H7 (cell line): Measurements from ENCODE around the gene CSRNP2. TPM values are rescaled to one million over a fixed set of nuclear protein-coding genes. Genes with fewer than 3 reads are reported as not detected.
"Not testable (repeated sequence)": the region's sequence is repeated elsewhere in the genome, so short reads cannot be mapped to it uniquely, and the experiment has no call there.

Experiments
- DNase-seq: peaks from one replicate; pipeline ENCODE4 v3.0.0; 2012
- H3K27me3 ChIP-seq: 2 replicates; pipeline ENCODE4 v1.6.0; 2011; ENCODE audit warnings: mild to moderate bottlenecking, low read length; ENCODE audit not compliant: control insufficient read depth, insufficient read depth
- H3K36me3 ChIP-seq: replicated peaks from 2 replicates; pipeline ENCODE4 v1.5.1; 2011; ENCODE audit warnings: low read length; ENCODE audit not compliant: control insufficient read depth, insufficient read depth
- H3K4me3 ChIP-seq: 2 replicates; pipeline ENCODE4 v1.5.1; 2011; ENCODE audit warnings: low read depth, mild to moderate bottlenecking, control low read depth, low read length, moderate library complexity; ENCODE audit not compliant: insufficient read depth
- total RNA-seq: library from RNA; depleted of rRNA; stranded (reverse); fragments of >200 nt; shearing (Covaris generic); gene quantifications from 2 replicates; pipeline ENCODE4 v1.2.3, GENCODE V29; 2014

CSRNP2 gene
- total RNA-seq, 1 experiment from 2014 or later: 24.7 TPM

DNA sequence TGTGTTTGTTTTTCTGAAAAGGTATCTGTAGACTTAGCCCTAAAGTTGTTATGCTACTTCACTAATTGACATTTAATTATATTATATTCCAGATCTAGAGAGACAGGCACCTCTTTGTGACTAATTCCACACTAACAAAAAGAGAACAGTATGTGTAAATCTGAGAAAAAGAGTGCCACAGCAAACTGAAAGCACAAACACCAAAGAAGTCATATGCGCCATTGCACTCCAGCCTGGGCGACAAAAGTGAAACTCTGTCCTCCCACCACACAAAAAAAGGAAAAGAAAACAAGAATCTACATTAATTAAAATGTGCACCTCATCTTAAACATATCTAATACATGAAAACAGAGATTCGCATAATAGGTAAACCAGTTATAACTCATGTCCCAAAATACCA, 4.4 kb upstream of the CSRNP2 start:
- no peaks in the 10 kb centered on the region for H3K27me3 ChIP-seq
- no peaks in the 10 kb centered on the region; the same call in 1 of the 2 replicates for H3K36me3 ChIP-seq
- no peak for DNase-seq
- no peak overlapping the region for H3K4me3 ChIP-seq

DNA sequence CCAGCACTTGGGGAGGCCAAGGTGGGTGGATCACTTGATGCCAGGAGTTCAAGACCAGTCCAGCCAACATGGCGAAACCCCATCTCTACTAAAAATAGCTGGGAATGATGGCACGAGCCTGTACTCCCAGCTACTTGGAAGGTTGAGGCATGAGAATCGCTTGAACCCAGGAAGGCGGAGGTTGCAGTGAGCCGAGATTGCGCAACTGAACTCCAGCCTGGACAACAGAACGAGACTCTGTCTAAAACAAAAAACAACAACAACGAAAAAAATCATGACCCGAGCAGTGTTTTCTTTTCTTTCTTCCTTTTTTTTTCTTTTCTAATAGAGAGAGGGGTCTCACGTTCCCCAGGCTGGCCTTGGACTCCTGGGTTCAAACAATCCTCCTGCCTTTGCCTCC, 3.5 kb upstream of the CSRNP2 start:
- no peak for DNase-seq
- no peak overlapping the region for H3K4me3 ChIP-seq
- H3K27me3 ChIP-seq: no peaks in the 10 kb centered on the region
- H3K36me3 ChIP-seq: no peaks in the 10 kb centered on the region; the same call in 1 of the 2 replicates

DNA sequence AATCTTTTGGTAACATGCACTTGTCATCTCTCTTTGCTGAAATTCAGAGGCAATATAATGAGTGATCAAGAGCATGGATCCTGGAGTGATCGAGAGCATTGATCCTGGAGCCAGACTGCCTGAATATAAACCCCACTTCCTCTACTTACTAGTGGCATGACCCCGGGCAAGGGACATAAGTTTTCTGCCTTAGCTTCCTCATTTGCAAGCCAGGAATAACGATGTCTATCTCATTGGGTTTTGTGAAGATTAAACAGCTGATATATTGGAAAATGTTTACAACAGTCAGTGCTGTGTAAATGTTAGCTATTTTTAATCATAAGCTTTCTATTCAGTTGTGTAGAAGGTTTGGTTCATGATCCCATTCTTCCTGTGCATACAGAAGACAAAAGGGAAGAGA, 2.4 kb upstream of the CSRNP2 start:
- no peak for DNase-seq
- H3K27me3 ChIP-seq: no peaks in the 10 kb centered on the region
- no peaks in the 10 kb centered on the region for H3K36me3 ChIP-seq
- H3K4me3 ChIP-seq: no peak overlapping the region

DNA sequence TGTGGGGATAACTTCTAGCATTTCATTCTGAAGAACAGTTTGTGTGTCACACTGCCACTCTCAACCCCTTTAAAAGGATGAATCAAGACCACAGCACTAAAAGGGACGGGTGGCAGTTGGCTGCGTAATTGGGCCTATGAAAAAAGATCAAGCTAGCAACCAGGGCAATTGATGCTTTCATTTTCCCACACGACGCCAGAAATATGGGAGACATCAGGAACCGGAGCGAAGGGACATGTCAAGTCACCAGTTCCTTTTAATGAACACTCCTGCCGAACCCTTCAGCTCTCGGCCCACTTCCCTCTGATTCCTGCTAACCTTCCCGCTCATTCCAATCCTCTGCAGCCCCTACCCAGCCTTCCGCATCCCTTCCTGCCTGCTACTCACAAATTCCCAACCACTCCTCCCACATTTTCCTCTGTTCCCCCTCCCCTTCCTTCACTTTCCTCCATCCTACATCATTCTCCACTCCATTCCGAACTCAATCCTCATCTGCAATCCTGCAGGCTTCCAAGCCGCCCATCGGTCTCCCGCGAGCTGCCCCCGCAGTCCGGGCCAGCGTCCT, 753 bp downstream of the CSRNP2 start:
- Histone ChIP-seq H3K4me3 (peak overlapping the region; percentile 82), H3K36me3 (no peaks in the 10 kb centered on the region), H3K27me3 (no peaks in the 10 kb centered on the region)
- DNase-seq: no peak

DNA sequence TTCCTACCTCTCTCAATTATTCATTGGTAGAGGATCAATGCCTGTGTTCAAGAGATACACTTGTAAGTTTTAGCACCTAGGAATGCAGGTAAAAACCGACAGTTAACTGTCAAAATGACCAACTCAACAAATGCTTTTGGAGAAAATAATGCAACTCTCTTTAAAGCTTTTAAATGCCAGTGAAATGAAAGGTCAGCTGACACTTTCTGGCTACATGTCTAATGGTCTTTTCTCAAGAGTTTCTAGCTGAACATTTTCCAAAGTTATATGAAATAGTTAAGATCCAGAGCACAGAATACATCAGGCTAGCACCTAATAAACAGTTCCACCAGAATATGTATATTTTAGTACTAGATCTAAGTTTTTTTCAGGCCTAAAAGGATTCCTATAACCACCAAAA, 2.0 kb downstream of the CSRNP2 start:
- no peak overlapping the region for H3K4me3 ChIP-seq
- no peaks in the 10 kb centered on the region; the same call in 1 of the 2 replicates for H3K36me3 ChIP-seq
- no peaks in the 10 kb centered on the region for H3K27me3 ChIP-seq
- DNase-seq: no peak

DNA sequence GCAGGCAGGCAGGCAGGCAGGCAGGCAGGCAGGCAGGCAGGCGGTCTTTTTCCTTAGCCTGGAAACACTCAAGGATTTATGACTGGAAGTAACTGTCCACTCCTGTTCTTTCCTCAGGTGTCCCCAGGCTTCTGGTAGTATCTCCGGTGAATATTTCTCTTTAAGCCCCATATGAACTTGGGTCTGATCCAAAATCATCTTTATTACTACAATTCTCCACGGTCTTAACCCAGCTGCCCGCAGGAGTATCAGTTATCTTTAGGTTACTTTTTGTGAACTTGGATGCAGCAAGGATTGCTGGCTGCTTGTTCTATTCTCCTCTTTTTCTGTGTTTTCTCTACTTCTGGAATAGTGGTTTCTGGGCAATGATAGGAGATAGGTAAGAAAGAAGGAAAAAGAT, 3.3 kb downstream of the CSRNP2 start:
- Histone ChIP-seq H3K27me3 (no peaks in the 10 kb centered on the region), H3K4me3 (no peak overlapping the region), H3K36me3 (peaks cover 2% of the 10 kb centered on the region)
- DNase-seq: no peak

DNA sequence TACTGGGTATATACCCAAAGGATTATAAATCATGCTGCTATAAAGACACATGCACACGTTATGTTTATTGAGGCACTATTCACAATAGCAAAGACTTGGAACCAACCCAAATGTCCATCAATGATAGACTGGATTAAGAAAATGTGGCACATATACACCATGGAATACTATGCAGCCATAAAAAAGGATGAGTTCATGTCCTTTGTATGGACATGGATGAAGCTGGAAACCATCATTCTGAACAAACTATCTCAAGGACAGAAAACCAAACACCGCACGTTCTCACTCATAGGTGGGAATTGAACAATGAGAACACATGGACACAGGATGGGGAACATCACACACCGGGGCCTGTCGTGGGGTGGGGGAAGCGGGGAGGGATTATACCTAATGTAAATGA, 4.5 kb downstream of the CSRNP2 start:
- not testable (repeated sequence) for DNase-seq, H3K27me3 ChIP-seq, H3K36me3 ChIP-seq, H3K4me3 ChIP-seq

DNA sequence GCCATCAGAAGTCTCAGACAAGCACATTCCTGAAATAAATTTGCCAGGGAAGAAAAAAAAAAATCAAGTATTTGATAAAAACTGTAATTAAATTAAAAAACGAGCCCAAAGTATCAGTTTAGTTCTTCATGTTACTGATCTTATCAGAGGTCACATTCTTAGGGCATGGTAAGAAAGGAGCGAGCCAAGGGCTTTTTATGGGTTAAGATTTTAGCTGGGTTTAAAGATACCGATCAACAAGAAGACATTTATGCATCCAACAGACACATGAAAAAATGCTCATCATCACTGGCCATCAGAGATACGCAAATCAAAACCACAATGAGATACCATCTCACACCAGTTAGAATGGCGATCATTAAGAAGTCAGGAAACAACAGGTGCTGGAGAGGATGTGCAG, 5.0 kb downstream of the CSRNP2 start:
- not testable (repeated sequence) for H3K36me3 ChIP-seq, H3K4me3 ChIP-seq, DNase-seq, H3K27me3 ChIP-seq

DNA sequence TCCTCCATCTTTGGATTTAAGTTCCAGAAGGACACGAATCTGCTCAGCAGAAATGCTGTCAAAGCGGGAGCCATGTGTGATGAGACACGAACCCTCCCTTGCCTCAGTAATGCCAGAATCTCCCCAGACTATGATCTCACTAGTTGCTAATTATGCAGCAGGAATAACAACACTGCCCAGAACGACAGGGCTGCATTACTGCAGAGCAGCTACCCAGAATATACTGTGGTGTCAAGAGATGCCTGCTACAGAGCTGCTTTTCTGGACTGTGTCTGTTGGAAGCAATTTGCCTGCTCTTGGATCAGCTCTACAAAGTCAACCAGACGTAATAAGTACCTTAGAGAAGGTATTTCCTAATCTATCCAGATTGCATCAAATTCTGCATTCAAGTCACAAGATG, 5.5 kb downstream of the CSRNP2 start:
- Histone ChIP-seq H3K27me3 (no peaks in the 10 kb centered on the region), H3K4me3 (no peak overlapping the region), H3K36me3 (peaks cover 6% of the 10 kb centered on the region)
- DNase-seq: no peak

DNA sequence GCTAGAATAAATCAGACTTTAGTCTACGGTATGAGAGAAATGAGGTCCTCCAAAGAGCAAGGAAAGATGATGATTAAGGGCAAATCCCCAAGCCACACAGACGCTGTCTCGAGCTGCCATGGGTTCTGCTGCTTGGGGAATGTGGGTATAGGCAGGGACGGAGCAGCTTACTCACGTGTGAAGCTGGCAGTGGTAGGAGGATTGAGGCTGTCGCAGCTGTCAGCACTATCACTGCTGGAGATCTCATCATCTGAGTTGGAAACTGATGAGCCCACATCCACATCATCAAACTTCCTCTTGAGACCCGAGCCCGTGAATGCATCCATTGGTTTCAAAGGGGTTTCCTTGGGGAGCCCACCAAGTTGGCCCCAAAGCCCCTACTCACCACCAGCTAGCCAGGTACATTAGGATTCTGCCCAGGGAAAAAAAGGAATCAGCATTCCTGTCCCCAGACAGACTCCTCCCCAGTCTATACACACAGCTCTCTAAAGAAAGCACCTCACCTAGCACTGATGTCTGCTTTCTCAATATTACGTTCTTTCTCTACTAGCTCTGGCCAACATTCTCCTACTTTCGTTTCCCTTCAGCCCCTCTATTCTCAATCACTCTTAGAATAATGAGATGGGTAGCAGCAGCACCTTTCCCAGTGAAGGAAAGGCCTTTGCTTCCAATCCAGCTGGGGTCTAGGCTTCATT, 7.0 kb downstream of the CSRNP2 start:
- no peak for DNase-seq
- Histone ChIP-seq H3K36me3 (peaks cover 16% of the 10 kb centered on the region), H3K27me3 (no peaks in the 10 kb centered on the region), H3K4me3 (no peak overlapping the region)

DNA sequence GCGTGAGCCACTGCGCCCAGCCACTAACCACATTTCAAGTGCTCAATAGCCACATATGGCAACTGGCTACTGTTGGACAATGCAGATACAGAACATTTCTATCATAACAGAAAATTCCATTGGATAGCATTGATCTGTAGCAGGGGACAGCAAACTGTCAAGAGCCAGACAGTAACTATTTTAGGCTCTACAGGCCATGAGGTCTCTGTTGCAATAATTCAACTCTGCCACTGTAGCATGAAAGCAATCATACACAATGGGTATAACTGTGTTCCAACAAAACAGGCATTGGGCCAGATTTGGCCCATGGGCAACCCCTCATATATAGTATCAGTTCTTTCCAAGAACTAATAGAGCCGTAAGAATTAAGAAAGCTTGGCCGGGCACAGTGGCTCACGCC, 8.0 kb downstream of the CSRNP2 start:
- H3K36me3 ChIP-seq: peaks cover 16% of the 10 kb centered on the region
- H3K27me3 ChIP-seq: no peaks in the 10 kb centered on the region
- no peak for DNase-seq
- H3K4me3 ChIP-seq: no peak overlapping the region

DNA sequence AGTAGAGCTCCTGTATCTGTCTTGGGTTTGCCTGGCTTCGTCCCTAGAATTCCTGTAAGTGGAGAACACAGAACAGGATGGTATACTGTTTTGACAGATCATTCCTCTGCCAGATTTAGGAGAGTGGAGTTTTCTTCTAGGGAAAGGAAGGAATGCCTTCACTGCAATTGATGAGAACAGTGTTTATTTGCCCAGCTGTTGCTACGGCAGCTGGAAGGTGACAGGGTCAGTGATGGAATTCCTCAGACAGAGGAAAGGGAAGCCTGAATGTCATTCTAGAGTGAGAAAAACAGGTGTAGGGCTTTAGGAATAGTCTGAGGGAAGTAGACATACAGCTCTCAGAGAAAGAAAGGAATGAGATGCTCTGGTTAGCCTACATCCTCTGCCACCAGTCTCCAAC, 11.7 kb downstream of the CSRNP2 start:
- no peak for DNase-seq
- Histone ChIP-seq H3K27me3 (no peaks in the 10 kb centered on the region), H3K36me3 (peaks cover 30% of the 10 kb centered on the region), H3K4me3 (no peak overlapping the region)

DNA sequence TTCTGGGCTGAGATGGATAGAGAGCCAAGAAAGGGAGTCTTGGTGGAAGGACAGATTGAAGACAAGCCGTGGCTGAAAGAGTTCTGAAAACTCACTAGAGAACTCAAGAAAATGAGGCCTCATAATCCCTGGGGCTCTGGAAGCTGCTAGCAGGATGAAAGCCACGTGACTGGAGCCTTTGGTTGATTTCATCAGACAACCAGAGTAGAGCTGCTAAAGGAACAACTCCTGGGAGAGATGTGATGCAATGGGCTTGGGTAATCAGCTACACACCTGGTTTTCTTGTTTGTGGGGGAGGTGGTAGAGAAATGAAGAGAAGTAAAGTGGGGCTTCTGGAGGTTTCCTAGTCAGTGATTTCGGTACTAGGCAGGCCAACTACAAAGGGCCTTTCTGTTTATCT, 13.4 kb downstream of the CSRNP2 start:
- Histone ChIP-seq H3K4me3 (no peak overlapping the region), H3K27me3 (no peaks in the 10 kb centered on the region), H3K36me3 (peaks cover 33% of the 10 kb centered on the region)
- DNase-seq: no peak

DNA sequence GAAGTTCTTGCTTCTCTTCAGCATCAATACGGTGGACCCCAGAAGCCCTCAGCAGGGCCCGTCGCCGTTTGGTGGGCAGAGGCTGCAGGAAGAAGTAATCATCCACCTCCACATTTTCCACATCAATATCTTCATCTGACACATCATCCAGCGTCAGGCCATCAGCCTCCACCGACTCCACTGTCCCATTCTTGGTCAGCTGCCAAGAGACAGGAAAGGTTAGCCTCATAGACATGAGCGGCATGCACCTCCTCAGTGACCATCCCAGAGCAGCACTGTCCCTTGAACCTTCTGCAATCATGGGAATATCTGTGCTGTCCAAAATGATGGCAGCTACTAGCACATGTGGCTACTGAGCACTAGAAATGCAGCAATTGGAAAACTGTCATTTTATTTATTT, 15.6 kb downstream of the CSRNP2 start:
- Histone ChIP-seq H3K4me3 (no peak overlapping the region), H3K36me3 (peaks cover 39% of the 10 kb centered on the region), H3K27me3 (no peaks in the 10 kb centered on the region)
- no peak for DNase-seq

DNA sequence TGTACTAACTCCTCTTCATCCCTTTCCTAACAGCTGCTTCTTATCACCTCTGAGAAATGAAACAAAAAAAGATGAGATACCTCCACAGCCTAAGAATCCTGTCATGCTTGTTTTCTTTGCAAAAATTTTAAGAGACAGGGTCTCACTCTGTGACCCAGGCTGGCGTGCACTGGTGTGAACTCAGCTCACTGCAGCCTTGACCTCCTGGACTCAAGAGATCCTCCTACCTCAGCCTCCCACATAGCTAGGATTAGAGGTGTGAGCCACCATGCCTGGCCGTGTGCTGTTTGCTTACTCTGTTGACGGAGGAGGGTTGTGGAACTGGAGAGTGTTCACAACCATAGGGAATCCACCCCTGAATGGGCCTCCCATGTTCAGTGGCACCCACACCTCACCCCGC, 16.2 kb downstream of the CSRNP2 start:
- DNase-seq: no peak
- H3K4me3 ChIP-seq: no peak overlapping the region
- peaks cover 39% of the 10 kb centered on the region for H3K36me3 ChIP-seq
- no peaks in the 10 kb centered on the region for H3K27me3 ChIP-seq

DNA sequence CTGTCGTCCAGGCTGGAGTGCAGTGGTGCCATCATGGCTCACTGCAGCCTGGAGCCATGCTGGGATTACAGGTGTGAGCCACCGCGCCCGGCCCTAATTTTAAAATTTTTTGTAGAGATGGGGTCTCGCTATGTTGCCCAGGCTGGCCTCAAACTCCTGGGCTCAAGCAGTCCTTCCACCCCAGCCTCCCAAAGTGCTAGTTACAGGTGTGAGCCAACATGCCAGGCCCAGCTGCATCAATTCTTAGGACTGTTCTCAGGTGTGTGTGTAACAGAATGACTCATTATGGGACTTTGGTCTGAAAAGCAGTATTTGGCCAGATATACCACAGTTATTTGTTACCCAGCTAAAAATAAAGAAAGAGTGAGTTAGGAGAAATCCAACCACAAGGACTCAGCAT, 17.9 kb downstream of the CSRNP2 start:
- no peak overlapping the region for H3K4me3 ChIP-seq
- no peaks in the 10 kb centered on the region for H3K27me3 ChIP-seq
- H3K36me3 ChIP-seq: peaks cover 34% of the 10 kb centered on the region
- no peak for DNase-seq
